HPDE6-E6E7 (cell line): Measurements from ENCODE around the gene MRPL18.
"Not testable (repeated sequence)": the region's sequence is repeated elsewhere in the genome, so short reads cannot be mapped to it uniquely, and the experiment has no call there.

Experiments used
- DNase-seq: peaks from one replicate; pipeline ENCODE4 v3.0.0; 2011; ENCODE audit warnings: missing footprints; ENCODE audit errors: extremely low spot score

Gene MRPL18

DNA sequence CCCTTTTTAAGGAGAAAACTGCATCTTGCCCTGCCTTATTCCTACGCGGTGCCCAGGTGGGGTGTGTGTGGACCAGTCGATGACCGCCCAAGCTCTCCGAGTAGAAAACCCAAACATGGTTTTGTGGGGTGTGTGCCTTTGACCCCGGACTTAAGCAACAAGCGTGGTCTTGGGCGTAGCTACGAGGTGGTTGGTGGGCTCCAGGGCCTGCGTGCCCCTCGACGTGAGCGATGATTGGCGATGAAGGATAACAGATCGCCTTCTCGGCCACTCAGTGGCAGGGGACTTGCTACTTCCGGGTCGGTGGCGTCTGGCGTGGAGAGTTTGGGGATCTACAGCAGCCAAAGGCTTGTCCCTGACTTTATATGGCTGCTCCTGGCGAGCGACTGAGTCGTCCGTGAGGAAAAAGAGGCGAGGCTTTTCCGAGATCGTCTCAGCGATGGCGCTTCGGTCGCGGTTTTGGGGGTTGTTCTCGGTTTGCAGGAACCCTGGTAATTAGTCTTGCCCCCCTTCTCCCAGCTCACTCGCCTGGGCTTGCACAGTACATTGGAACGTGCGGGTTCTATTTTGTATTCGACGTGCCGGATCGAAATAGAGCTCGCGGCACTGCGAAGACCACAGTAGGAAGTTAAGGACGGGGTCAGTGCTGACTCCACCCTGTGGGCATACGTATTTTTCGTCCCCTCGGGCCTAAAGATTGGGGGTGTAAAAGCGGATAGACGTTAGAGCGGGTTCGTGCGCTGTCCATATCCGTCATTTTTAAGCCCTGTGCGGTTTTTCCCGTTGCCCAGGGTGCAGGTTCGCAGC lies at the start of gene MRPL18:
MRPL18 (plus strand) TSS at position 319 of the 807 bp plus-strand sequence; CDS start at position 440, 121 bp downstream.
- peak; percentile 91 for DNase-seq

DNA sequence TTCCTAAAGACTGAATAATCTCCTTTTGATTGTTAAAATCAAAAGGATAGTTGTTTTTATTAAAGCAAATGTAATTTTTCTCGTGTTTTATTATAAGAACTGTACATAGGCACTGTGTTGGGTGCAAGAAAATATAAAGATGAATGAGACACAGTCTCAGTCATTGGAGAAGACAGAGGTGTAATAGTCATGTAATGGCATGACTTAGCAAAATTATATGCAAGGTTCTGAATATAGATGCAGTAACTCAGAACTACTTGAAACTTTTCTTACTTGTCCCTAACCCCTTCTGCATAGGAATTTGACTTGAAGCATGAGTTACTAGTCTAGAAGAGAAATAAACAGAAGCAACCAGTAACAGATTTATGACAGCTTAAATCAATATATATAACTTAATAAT lies 48.1 kb upstream of the MRPL18 start:
- DNase-seq: no peak

DNA sequence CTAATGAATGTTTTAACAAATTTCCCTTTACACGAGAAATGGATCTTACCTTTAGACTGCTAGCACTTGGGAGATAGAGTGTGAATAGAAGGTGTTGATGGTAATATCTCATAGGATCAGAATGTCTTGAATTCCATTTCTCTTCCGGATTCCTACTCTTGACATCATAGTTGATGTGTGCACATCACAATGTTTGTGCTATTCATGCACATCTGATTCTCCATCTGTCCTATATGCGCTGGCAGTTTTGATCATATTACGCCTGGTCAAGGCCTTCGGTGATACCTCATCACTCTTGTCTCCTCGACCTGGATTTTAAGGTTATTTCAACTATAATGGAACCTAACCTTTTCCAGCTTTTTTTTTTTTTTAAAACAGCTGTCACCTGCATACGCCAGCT lies 45.2 kb upstream of the MRPL18 start:
- no peak for DNase-seq

DNA sequence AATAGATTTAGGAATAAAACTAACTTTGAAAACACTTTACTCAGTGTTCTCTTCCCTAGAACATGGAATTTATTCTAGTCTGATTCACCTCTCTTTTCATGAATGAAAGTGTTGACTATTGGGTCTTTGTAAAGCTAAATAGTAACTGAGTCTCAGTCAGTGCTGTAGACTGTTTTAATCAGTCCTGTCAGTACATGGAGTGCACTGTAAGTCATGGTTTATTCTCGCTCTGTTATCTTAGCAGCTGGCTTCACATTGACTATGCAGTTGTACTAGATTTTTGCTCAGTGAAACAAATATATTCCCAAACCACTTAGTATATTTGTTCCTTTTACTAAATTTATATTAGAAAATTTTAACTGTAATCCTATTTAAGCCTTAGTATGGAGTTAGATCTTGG lies 43.5 kb upstream of the MRPL18 start:
- DNase-seq: no peak

DNA sequence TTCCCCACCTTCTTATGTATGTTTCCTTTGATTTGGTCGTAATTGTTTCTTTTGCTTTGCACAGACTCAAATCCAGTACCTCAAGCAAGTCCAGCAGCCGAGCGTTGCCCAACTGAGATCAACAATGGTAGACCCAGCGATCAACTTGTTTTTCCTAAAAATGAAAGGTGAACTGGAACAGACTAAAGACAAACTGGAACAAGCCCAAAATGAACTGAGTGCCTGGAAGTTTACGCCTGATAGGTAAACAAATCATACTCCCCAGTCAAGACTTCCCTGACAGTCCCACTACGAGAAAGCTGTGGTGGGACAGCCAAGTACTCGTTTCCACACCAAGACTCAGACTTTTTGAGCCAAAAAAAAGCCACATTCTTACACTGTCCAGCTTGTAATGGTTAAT lies 42.1 kb upstream of the MRPL18 start:
- DNase-seq: not testable (repeated sequence)

DNA sequence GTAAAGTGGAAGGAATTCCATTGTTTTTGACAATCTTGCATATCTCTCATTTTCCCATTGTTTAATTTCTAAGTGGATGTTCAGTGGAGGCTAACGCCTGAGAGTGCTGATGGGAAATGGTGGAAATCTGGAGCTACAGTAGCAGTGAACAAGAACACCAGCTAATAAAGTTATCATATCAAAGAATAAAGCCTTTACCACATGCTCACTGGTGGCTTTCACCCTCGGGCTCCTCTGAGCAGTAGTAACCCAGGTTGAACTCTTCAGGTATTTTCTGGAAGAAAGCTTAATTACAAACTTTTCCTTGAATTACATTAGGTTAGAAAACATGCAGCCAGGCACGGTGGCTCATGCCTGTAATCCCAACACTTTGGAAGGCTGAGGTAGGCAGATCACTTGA lies 38.8 kb upstream of the MRPL18 start:
- no peak for DNase-seq

DNA sequence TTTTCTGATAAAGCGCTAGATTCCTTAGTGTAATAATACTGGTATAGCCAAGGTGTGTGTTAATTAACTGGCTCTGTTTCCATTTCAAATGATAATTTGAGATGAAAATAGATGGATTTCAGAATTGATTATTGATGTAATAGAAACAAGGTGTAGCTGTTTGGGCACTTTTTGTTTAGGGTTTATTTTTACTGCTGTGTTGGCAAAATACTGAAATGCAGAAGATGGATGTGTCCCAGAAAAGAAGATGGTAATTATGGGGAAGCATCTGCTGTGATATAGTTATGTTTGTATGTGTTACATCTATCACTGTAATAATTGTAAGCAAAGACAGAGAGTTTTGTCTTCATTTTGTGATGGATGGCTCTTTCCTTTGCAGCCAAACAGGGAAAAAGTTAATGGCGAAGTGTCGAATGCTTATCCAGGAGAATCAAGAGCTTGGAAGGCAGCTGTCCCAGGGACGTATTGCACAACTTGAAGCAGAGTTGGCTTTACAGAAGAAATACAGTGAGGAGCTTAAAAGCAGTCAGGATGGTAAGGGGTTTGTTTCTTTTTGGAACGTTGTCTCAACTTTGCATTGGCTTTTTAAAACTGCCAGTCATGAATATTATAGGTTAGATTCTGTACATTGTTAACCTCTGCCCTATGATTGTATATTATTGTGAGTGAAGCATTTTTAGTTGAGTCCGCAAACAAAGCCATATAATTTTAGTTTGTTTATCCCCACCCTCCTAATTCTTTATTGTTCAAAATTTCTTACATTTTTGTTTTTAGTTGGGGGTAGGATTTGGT lies 37.0 kb upstream of the MRPL18 start:
- DNase-seq: no peak

DNA sequence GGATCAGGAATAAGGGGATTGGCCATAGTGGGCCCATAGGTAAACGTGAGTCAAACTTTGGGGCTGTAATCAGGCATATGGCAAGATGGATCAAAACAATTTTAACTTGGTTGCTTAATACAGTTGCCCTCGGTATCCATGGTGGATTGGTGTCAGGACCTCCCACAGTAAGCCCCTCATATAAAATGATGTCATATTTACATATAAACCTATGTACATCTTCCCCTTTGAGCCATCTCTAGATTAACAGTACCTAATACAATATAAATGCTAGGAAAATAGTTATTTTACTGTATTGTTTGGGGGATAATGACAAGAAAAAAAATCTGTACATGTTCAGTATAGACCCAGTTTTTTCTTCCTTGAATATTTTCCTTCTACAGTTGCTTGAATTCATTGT lies 35.9 kb upstream of the MRPL18 start:
- DNase-seq: no peak

DNA sequence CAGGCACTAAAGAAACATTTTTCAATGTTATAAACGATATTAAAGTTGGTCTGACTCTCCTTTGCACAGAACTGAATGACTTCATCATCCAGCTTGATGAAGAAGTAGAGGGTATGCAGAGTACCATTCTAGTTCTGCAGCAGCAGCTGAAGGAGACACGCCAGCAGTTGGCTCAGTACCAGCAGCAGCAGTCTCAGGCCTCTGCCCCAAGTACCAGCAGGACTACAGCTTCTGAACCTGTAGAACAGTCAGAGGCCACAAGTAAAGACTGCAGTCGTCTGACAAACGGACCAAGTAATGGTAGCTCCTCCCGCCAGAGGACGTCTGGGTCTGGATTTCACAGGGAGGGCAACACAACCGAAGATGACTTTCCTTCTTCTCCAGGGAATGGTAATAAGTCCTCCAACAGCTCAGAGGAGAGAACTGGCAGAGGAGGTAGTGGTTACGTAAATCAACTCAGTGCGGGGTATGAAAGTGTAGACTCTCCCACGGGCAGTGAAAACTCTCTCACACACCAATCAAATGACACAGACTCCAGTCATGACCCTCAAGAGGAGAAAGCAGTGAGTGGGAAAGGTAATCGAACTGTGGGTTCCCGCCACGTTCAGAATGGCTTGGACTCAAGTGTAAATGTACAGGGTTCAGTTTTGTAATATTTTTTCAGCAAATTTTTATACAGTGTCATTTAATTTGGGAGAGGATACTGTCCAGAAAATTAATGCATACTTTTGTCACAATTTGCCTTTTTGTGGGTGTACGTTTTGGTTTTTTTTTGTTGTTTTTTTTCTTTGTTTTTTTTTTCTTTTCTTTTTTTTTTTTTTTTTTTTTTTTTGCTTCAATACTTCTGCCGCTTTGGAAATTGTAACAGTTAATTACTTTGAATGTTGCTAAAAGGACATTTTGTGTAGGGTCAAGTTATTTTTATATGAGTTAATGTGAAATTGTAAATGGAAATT lies 35.0 kb upstream of the MRPL18 start:
- DNase-seq: no peak

DNA sequence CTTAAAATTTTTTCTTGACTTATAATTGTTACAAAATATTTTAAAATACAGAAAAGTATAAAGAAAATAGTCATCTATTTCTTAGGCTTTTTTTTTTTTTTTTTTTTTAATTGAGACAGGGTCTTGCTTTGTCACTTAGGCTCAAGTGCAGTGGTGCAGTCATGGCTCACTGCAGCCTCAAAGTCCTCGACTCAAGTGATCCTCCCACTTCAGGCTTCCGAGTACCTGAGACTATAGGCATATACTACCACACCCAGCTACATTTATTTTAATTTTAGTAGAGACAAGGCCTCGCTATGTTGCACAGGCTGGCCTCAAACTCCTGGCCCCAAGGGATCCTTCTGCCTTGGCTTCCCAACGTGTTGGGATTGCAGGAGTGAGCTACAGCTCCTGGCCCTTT lies 33.8 kb upstream of the MRPL18 start:
- DNase-seq: no peak

DNA sequence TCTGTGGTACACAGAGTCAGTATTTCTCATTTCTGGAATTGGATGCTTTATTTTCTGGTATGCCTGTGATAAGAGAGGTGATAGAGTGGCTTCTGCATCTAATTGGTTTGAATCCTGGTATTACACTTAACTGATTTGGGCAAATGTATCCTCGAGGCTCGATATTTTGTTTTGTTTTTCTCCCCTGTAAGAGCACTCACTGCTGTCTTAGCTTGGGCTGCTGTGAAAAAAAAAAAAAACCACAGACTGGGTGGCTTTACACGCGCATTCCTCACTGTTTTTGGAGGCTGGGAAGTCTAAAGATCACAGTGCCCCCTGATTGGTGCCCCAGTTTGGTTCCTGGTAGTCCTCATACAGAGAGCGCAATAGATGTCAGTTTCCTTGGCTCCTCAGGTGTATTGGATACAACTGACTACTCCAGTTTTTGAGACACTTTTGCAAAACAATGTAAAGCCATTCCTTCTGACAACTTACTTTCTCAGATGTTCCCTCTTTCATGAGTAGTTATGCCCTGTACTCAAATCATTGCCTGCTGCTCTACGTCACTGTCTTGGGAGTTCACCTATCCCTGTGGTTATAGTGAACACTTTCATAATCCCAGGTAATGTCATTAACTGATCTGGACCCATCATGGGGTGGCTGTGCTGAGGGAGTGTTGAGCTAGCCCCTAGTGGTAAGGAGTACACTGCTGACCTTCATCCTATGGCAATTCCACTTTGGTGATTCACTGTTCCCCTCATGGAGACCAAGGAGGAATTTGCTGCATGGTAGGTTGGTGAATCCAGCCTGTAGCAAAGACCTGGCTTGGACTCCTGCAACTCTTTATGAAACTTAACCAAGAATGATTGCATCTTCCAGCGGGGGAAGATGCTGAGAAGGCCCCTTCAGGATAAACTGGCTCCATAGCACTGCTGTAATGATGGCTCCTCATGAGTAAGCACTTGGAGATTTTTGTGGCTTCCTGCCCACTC lies 32.0 kb upstream of the MRPL18 start:
- DNase-seq: no peak

DNA sequence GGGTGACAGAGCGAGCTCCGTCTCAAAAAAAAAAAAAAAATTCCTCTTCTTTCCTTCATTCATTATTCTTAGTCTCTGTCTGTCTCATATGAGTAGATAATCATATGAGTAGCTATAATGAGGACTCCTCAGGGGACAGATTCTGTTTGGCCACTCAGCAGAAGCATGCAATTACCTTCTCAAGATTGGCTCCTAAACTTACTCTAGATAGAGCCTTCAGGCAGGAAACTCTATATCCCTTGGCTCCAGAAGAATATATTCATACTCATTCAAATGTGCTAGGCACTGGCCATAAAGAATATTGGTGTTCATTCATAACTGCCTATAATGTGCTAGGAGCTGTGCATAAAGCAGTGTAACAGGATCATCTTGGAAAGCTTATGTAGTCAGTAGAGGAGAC lies 30.6 kb upstream of the MRPL18 start:
- no peak for DNase-seq

DNA sequence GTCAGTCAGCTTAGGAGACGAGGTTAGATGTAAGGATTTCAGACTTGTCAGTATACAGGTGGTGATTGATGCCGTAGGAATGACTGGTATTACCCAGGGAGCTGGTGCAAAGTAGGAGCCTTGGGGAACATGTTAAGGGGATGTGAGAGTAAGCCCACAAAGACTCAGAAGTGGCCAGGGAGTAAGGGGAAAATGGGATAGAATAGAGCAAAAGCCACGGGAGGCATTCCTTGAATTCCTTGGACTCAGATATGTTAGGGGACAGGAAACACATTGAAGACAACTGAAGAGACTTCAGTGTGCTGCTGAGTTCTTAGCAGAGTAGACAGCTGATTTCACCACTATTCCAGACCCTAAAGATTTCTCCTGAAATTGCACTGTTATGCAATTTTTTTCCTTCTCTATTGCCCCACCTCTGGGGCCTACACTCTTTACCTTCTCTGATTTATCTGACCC lies 29.6 kb upstream of the MRPL18 start:
- DNase-seq: no peak

DNA sequence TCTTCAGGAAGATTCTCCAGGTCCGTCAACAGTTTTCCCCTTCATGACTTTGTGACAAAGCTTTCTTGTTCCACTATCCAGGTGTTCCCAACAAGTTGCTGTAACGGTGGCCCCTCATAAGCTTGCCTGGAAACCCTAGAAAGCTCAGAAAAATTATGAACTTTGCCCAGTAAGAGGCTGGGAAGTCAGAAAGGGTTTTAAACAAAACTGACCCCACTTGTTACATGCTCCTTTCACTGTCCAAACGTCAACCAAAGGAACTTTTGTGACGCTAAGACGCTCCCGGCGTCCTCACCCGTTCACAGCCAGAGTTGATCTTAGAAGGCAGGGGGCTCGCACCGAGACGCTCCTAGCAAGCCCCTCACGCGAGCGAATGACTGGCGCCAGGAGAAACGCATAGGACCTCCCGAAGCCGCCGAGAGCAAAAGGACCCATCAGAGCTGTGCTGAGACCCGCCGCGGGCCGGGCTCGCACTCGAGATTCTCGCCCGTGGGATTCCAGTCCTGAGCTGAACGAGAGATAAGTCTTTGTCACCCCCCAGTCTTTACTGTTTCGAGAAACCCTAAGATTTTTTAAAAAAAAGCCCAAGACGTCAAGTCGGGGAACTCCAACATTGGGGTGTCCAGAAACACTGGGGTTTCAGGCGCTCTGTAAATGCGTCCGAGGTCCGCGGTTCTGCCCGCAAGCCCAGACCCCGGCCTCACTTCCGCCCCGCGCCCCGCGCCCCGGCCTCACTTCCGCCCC lies 29.0 kb upstream of the MRPL18 start:
- no peak for DNase-seq

DNA sequence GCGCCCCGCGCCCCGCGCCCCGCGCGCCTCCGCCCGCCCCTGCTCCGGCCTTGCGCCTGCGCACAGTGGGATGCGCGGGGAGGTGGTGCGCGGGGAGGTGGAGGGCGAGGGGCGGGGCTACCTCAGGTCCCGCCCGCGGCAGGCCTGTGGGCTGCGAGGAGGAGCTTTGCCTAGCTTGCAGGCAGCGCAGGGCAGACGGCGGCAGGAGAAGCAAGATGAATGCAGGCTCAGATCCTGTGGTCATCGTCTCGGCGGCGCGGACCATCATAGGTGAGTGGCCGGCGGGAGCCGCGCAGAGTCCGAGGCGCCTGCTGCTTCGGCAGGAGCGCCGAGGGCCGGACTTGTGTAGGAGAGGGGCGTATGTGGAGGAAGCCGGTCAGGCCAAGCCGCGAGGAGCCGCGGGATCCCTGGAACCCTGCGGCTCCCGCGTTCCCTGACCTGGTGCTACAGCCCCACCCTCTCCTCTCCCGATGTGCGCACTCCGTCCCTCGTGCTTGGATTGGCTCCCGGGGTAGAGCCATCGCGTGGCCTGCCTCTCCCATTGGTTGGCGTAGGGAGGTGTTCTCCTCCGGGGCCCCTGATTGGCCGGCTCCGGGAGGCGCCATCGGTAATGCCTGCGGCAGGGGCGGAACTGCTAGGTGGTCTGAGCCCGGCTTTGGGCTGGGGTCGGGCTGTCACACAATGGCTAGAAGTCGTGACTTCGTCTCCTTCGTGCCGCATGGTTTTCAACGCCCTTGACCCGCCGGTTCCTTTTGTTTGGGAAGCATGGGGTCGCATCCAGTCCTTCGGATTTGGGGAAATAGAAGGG lies 28.2 kb upstream of the MRPL18 start, which contains the start of gene ACAT2:
ACAT2 (plus strand) TSS at position 173 of the 808 bp plus-strand sequence; CDS start at position 216, 43 bp downstream.
- peak; percentile 99 for DNase-seq

DNA sequence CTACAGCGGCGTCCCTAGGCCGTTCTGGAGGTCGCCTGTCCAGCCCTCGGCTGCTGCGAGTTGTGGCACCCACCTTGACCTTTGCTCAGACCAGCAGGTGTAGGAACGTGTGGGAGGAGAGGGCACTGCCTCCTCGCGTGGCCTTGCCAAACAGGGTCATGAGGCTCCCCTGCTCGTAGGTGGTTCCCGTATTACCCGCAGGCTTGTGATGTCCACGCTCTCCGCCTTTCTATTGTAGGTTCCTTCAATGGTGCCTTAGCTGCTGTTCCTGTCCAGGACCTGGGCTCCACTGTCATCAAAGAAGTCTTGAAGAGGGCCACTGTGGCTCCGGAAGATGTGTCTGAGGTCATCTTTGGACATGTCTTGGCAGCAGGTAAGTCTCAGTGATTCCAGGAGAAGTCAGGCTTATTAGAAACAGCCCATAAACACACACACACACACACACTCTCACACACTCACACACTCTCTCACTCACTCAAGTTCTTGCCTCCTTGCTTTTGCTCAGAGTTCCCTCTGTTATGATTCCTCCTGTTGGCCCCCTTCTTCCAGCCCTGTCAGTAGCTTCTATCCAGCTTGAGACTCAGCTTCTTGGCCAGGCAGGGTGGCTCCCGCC lies 27.5 kb upstream of the MRPL18 start:
- no peak for DNase-seq

DNA sequence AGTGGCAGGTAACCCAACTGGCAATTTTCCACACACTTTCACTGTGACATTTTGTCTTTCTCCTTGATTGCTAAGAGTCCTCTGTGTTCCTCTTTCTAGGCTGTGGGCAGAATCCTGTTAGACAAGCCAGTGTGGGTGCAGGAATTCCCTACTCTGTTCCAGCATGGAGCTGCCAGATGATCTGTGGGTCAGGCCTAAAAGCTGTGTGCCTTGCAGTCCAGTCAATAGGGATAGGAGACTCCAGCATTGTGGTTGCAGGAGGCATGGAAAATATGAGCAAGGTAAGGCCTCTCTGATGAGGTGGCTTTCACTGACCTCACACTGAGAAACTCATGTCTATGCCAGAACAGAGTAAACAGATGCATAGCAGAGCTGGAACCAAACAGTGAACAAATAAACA lies 23.4 kb upstream of the MRPL18 start:
- no peak for DNase-seq

DNA sequence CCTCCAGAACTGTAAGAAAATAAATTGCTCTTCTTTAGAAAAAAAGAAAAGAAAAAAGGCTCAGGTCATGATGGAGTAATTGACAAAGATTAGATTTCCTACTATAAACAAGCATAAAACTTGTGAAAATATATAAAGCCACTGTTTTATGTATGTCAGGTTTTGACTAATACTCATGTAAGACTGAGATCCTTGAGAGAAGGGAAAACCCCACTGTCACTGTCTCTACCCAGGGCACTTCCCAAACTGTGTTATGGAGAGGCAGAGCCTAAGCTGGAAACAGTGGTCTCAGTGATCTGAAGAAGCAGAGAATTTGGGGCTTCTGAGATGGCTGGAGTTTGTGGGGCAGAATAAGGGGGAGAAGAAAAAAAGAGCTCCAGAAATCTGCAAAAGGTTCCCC lies 20.8 kb upstream of the MRPL18 start:
- DNase-seq: no peak

DNA sequence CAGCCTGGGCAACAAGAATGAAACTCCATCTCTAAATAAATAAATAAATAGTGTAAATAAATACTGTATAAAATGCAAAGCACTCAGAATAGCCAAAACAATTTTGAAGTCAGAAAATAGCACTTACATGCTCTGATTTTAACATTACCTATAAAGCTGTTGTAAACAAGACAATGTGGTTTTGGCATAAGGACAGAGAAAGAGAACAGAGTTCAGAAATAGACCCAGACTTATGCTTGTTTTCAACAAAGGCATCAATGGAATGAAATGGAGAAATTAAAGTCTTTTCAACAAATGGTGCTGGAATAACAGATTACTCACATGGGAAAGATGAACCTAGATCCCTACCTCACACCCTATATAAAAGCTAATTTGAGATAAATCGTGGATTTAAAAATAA lies 18.1 kb upstream of the MRPL18 start:
- no peak for DNase-seq
